GM12891 (cell line): ENCODE data around the gene CLEC4M.

Experiments
- PAX5 ChIP-seq: IDR thresholded peaks from 2 replicates; pipeline ENCODE4 v1.6.1; 2011; ENCODE audit warnings: low read length, moderate library complexity, mild to moderate bottlenecking; ENCODE audit not compliant: insufficient read depth, severe bottlenecking
- POLR2AphosphoS5 ChIP-seq: IDR thresholded peaks from 2 replicates; pipeline ENCODE4 v1.6.1; 2011; ENCODE audit warnings: low read depth, low read length, control low read depth
- TAF1 ChIP-seq: IDR thresholded peaks from 2 replicates; pipeline ENCODE4 v1.6.1; 2011; ENCODE audit warnings: low read depth, low read length, control low read depth

DNA sequence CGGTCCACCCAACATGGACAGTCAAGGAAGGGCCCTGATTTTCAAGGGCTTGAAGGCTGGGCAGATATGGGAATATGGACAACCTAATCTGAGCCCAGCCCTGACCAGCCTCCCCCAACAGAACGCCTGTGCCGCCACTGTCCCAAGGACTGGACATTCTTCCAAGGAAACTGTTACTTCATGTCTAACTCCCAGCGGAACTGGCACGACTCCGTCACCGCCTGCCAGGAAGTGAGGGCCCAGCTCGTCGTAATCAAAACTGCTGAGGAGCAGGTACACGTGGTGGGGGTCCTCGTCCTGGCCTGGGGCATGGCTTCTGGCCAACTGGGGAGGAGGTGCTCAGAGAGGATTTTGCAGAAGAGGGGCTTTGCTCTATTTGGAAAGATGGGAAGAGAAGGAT is 3.5 kb downstream of the CLEC4M start:
- no peak for TF ChIP-seq POLR2AphosphoS5
- no peak for TF ChIP-seq TAF1
- no peak for TF ChIP-seq PAX5
